Stimulated activated memory B cell treated with anti-CD40 and anti-IgM and Interleukin-4, amounts not matched to agents 10 μg/mL and 1 μg/mL and 100 μg/mL, for 72 hours (primary cell): ENCODE results near the gene TRPV2.

Experiments used
- ATAC-seq: fragments of 150-1000 bp; cut with Tn5 transposase; 2 replicates; pipeline ENCODE4 v1.10.0; 2021
- H3K27ac Mint-ChIP-seq: one replicate; pipeline ENCODE4 v1.8.0; 2022; ENCODE audit warnings: mild to moderate bottlenecking, mixed read lengths
- H3K27me3 Mint-ChIP-seq: one replicate; pipeline ENCODE4 v1.8.0; 2022; ENCODE audit warnings: mixed read lengths
- H3K36me3 Mint-ChIP-seq: one replicate; pipeline ENCODE4 v1.8.0; 2022; ENCODE audit warnings: mixed read lengths
- H3K4me1 Mint-ChIP-seq: one replicate; pipeline ENCODE4 v1.8.0; 2022; ENCODE audit warnings: mixed read lengths
- H3K4me3 Mint-ChIP-seq: one replicate; pipeline ENCODE4 v1.8.0; 2022; ENCODE audit warnings: mild to moderate bottlenecking, moderate library complexity, mixed read lengths
- H3K9me3 Mint-ChIP-seq: one replicate; pipeline ENCODE4 v1.8.0; 2022; ENCODE audit warnings: mixed read lengths

Gene TRPV2

DNA sequence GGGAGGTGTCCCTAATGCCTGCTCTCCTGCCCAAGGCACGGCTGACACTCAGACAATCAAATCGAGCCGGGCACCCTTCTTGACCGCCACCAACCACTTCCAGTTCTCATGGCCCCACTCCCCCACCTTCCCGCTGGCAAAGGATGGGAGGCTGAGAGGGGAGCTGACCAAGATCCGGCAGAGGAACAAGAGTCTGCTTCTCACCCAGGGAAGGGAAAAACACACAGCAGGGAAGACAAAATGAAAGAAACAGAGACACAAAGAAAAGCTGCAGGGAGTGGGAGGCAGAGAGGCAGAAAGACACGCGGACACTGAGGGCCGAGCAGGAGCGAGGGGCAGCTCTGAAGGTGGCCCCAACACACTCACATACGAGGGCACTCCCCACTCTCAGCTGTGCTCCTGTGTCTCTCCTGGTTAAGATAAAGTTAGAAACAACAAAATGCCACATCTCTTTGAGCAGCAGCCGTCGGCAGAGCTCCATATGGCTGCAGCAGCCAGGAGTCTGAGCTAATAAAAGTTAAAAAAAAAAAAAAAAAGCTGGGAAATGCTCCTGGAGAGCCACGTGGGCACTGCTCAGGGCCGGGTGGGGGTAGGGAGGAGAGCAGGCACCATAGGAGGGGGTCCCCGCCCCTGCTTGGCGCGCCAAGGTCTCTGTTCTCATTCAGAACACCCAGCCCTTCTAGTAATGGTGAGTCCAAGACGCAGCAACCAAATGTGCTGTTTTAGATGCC lies 69.2 kb downstream of the TRPV2 start:
- Mint-ChIP-seq H3K4me3 (no peak overlapping the region), H3K27me3 (peaks cover 9% of the 10 kb centered on the region), H3K9me3 (no peaks in the 10 kb centered on the region), H3K4me1 (no peaks in the 10 kb centered on the region), H3K36me3 (no peaks in the 10 kb centered on the region), H3K27ac (no peak overlapping the region)
- no peak for ATAC-seq
